ENCODE data around the gene FAM47E. TPM values are rescaled to one million over a fixed set of nuclear protein-coding genes. Genes with fewer than 3 reads are reported as not detected.

The FAM47E gene
- total and polyA plus RNA-seq, 2 of the 13 experiments (the other 11 are each of a cell fraction or from before 2014, with no cell fraction given) = 0.33 to 0.66 TPM

- peak; percentile 61; the same call in 1 of the 2 replicates for TF ChIP-seq ZNF335 (CRISPR knock-in tag; IDR thresholded peaks at IDR 0.05)
- no peak for TF ChIP-seq CCAR2 (optimal IDR thresholded peaks at IDR 0.05; ENCODE audit: low read depth, low read length)
- no peak; the same call in 1 of the 2 replicates for TF ChIP-seq NKX3-1 (CRISPR knock-in tag; IDR thresholded peaks at IDR 0.05)
- TF ChIP-seq MLLT10 (CRISPR knock-in tag; IDR thresholded peaks at IDR 0.05) = no peak
- TF ChIP-seq ZFP41 (CRISPR knock-in tag; IDR thresholded peaks at IDR 0.05; ENCODE audit: borderline replicate concordance) = no peak
- peak; percentile 60; the same call in 1 of the 2 replicates for TF ChIP-seq ZNF788 (CRISPR knock-in tag; IDR thresholded peaks at IDR 0.05; ENCODE audit: borderline replicate concordance)
- TF ChIP-seq ATF1 (CRISPR knock-in tag; IDR thresholded peaks at IDR 0.05) = no peak
- TF ChIP-seq CBX2 (IDR thresholded peaks at IDR 0.05; ENCODE audit: low read depth, low read length) = 0 out of 2 replicates have a peak, but pooled peaks have one; percentile 9
- TF ChIP-seq CBX2 (CRISPR knock-in tag; IDR thresholded peaks at IDR 0.05; ENCODE audit: low read depth) = peak; percentile 66; the same call in 1 of the 2 replicates
- TF ChIP-seq BRF2 (CRISPR knock-in tag; IDR thresholded peaks at IDR 0.05) = 0 out of 2 replicates have a peak, but pooled peaks have one; percentile 88
- TF ChIP-seq ZNF350 (CRISPR knock-in tag; IDR thresholded peaks at IDR 0.05; ENCODE audit: borderline replicate concordance, low read depth) = peak; percentile 62
- TF ChIP-seq ZNF263 (CRISPR knock-in tag; IDR thresholded peaks at IDR 0.05) = no peak; the same call in 1 of the 2 replicates
- TF ChIP-seq AKAP8 (CRISPR knock-in tag; IDR thresholded peaks at IDR 0.05) = no peak
- no peak for TF ChIP-seq ZNF629 (CRISPR knock-in tag; conservative IDR thresholded peaks at IDR 0.05)
- TF ChIP-seq ONECUT2 (CRISPR knock-in tag; IDR thresholded peaks at IDR 0.05) = no peak
- TF ChIP-seq ZNF383 (CRISPR knock-in tag; IDR thresholded peaks at IDR 0.05; ENCODE audit: borderline replicate concordance) = no peak
- peak; percentile 54; the same call in 1 of the 2 replicates for TF ChIP-seq ZNF451 (CRISPR knock-in tag; IDR thresholded peaks at IDR 0.05)
- TF ChIP-seq SUZ12 (IDR thresholded peaks at IDR 0.05; ENCODE audit: low read depth, low read length) = no peak
- no peak for TF ChIP-seq NFE2L2 (IDR thresholded peaks at IDR 0.05; ENCODE audit: low read length)
- peak; percentile 87; the same call in 1 of the 2 replicates for TF ChIP-seq MTF2 (CRISPR knock-in tag; IDR thresholded peaks at IDR 0.05; ENCODE audit: borderline replicate concordance)
- peak; percentile 65; the same call in 1 of the 2 replicates for TF ChIP-seq ZNF547 (CRISPR knock-in tag; IDR thresholded peaks at IDR 0.05)
- no peak for TF ChIP-seq CEBPB (IDR thresholded peaks at IDR 0.05; ENCODE audit: borderline replicate concordance, low read depth, low read length)
- TF ChIP-seq NBN (conservative IDR thresholded peaks at IDR 0.05) = no peak
- 0 out of 2 replicates have a peak, but pooled peaks have one; percentile 42 for TF ChIP-seq ZNF850 (CRISPR knock-in tag; conservative IDR thresholded peaks at IDR 0.05)
- TF ChIP-seq GFI1 (CRISPR knock-in tag; IDR thresholded peaks at IDR 0.05; ENCODE audit: borderline replicate concordance) = no peak; the same call in 1 of the 2 replicates
- no peak for TF ChIP-seq HNRNPH1 (optimal IDR thresholded peaks at IDR 0.05; ENCODE audit: low read depth, low read length)
- TF ChIP-seq EP300 (IDR thresholded peaks at IDR 0.05; ENCODE audit: low read depth in 2 of 2, low read length in 2 of 2) = no peak; a peak in 1 of 4 replicates
- 0 out of 2 replicates have a peak, but pooled peaks have one; percentile 13 for TF ChIP-seq EP300 (CRISPR knock-in tag; IDR thresholded peaks at IDR 0.05; ENCODE audit: borderline replicate concordance)
- no peak for TF ChIP-seq STAT5B (CRISPR knock-in tag; IDR thresholded peaks at IDR 0.05)
- no peak for TF ChIP-seq CENPBD1 (CRISPR knock-in tag; IDR thresholded peaks at IDR 0.05; ENCODE audit: borderline replicate concordance, low read depth)
Observed at GRCh38 chr4:76251441-76252270, at the start of gene FAM47E (continued).
